Duodenal mucosa (tissue), 2 donors: ENCODE measurements around the gene HIF1A.

Experiments
- H3K27ac ChIP-seq: one replicate; pipeline ENCODE4 v1.7.0; 2013; ENCODE audit warnings: low read depth, low read length
- H3K27me3 ChIP-seq, 2 donors: one replicate each; pipeline ENCODE4 v1.7.0; 2013; ENCODE audit warnings: low read length in 2 of 2, control low read depth in 1 of 2; ENCODE audit not compliant: insufficient read depth in 2 of 2, control insufficient read depth in 1 of 2
- H3K36me3 ChIP-seq, 2 donors: one replicate each; pipeline ENCODE4 v1.7.0; 2013; ENCODE audit warnings: low read length in 2 of 2, control low read depth in 1 of 2; ENCODE audit not compliant: insufficient read depth in 2 of 2, control insufficient read depth in 1 of 2
- H3K4me1 ChIP-seq, 2 donors: one replicate each; pipeline ENCODE4 v1.7.0; 2013; ENCODE audit warnings: low read length in 2 of 2, control low read depth in 1 of 2; ENCODE audit not compliant: insufficient read depth in 2 of 2, control insufficient read depth in 1 of 2
- H3K4me3 ChIP-seq, 2 donors: one replicate each; pipeline ENCODE4 v1.7.0; 2013; ENCODE audit warnings: low read length in 2 of 2, low read depth in 1 of 2
- H3K9ac ChIP-seq, 2 donors: one replicate each; pipeline ENCODE4 v1.7.0; 2013; ENCODE audit warnings: low read length in 2 of 2, low read depth in 1 of 2
- H3K9me3 ChIP-seq, 2 donors: one replicate each; pipeline ENCODE4 v1.7.0; 2013; ENCODE audit warnings: low read length in 2 of 2, control low read depth in 1 of 2; ENCODE audit not compliant: control insufficient read depth in 1 of 2

Gene HIF1A

GRCh38 chr14:61672796-61673195 lies 22.5 kb upstream of the HIF1A start:
- H3K9me3 ChIP-seq, result no peaks in the 10 kb centered on the region
- H3K36me3 ChIP-seq, result no peaks in the 10 kb centered on the region

GRCh38 chr14:61673305-61673704 lies 22.0 kb upstream of the HIF1A start:
- no peaks in the 10 kb centered on the region for H3K36me3 ChIP-seq
- H3K9me3 ChIP-seq, result no peaks in the 10 kb centered on the region
- no peak overlapping the region for H3K9ac ChIP-seq
- no peak overlapping the region for H3K4me3 ChIP-seq
- H3K4me1 ChIP-seq, result peaks cover 0 to 4% of the 10 kb centered on the region in 2 donors
- no peak overlapping the region for H3K27ac ChIP-seq
- H3K27me3 ChIP-seq, result no peaks in the 10 kb centered on the region

More at GRCh38 chr14:61672796-61673195, 22.5 kb upstream of the HIF1A start:
- H3K27ac ChIP-seq, result no peak overlapping the region
- H3K4me1 ChIP-seq, result peaks cover 0 to 4% of the 10 kb centered on the region in 2 donors
- no peak overlapping the region for H3K9ac ChIP-seq
- H3K27me3 ChIP-seq, result no peaks in the 10 kb centered on the region
- H3K4me3 ChIP-seq, result no peak overlapping the region

- Histone ChIP-seq H3K4me1 (peaks cover 0 to 4% of the 10 kb centered on the region in 2 donors), H3K27me3 (no peaks in the 10 kb centered on the region), H3K9ac (no peak overlapping the region), H3K27ac (no peak overlapping the region), H3K9me3 (no peaks in the 10 kb centered on the region), H3K4me3 (no peak overlapping the region), H3K36me3 (no peaks in the 10 kb centered on the region)
Measured at GRCh38 chr14:61675291-61675690, 20.0 kb upstream of the HIF1A start.

- H3K9me3 ChIP-seq, result no peaks in the 10 kb centered on the region
- H3K36me3 ChIP-seq, result no peaks in the 10 kb centered on the region
Measured at GRCh38 chr14:61677479-61677878, 17.8 kb upstream of the HIF1A start.

GRCh38 chr14:61678975-61679374 lies 16.3 kb upstream of the HIF1A start:
- Histone ChIP-seq H3K36me3 (no peaks in the 10 kb centered on the region), H3K9me3 (no peaks in the 10 kb centered on the region), H3K9ac (no peak overlapping the region), H3K4me3 (no peak overlapping the region), H3K4me1 (no peaks in the 10 kb centered on the region), H3K27me3 (no peaks in the 10 kb centered on the region), H3K27ac (no peak overlapping the region)

More at GRCh38 chr14:61677479-61677878, 17.8 kb upstream of the HIF1A start:
- Histone ChIP-seq H3K9ac (no peak overlapping the region), H3K4me3 (no peak overlapping the region), H3K27me3 (no peaks in the 10 kb centered on the region), H3K4me1 (peaks cover 0 to 3% of the 10 kb centered on the region in 2 donors), H3K27ac (no peak overlapping the region)

- H3K27ac ChIP-seq, result no peak overlapping the region
Measured at GRCh38 chr14:61681413-61681812, 13.9 kb upstream of the HIF1A start.

GRCh38 chr14:61683108-61683507 lies 12.2 kb upstream of the HIF1A start:
- peaks cover 0 to 3% of the 10 kb centered on the region in 2 donors for H3K9me3 ChIP-seq
- no peaks in the 10 kb centered on the region for H3K27me3 ChIP-seq
- H3K27ac ChIP-seq, result no peak overlapping the region
- no peaks in the 10 kb centered on the region for H3K4me1 ChIP-seq
- no peak overlapping the region for H3K4me3 ChIP-seq
- no peak overlapping the region for H3K9ac ChIP-seq
- no peaks in the 10 kb centered on the region for H3K36me3 ChIP-seq

More at GRCh38 chr14:61681413-61681812, 13.9 kb upstream of the HIF1A start:
- no peaks in the 10 kb centered on the region for H3K36me3 ChIP-seq
- no peaks in the 10 kb centered on the region for H3K4me1 ChIP-seq
- no peaks in the 10 kb centered on the region for H3K9me3 ChIP-seq
- no peaks in the 10 kb centered on the region for H3K27me3 ChIP-seq
- no peak overlapping the region for H3K9ac ChIP-seq
- H3K4me3 ChIP-seq, result no peak overlapping the region

- Histone ChIP-seq H3K9me3 (peaks cover 0 to 3% of the 10 kb centered on the region in 2 donors), H3K4me1 (peaks cover 6 to 7% of the 10 kb centered on the region in 2 donors), H3K36me3 (no peaks in the 10 kb centered on the region), H3K4me3 (no peak overlapping the region), H3K27me3 (no peaks in the 10 kb centered on the region), H3K27ac (no peak overlapping the region), H3K9ac (no peak overlapping the region)
Measured at GRCh38 chr14:61690039-61690438, 5.3 kb upstream of the HIF1A start.

GRCh38 chr14:61690982-61691381 lies 4.3 kb upstream of the HIF1A start:
- Histone ChIP-seq H3K27me3 (no peaks in the 10 kb centered on the region), H3K4me1 (peaks cover 6 to 7% of the 10 kb centered on the region in 2 donors), H3K4me3 (no peak overlapping the region), H3K9me3 (peaks cover 0 to 3% of the 10 kb centered on the region in 2 donors), H3K36me3 (no peaks in the 10 kb centered on the region), H3K9ac (no peak overlapping the region), H3K27ac (no peak overlapping the region)

- H3K4me3 ChIP-seq, result no peak overlapping the region
- no peaks in the 10 kb centered on the region for H3K36me3 ChIP-seq
- no peaks in the 10 kb centered on the region for H3K27me3 ChIP-seq
- peaks cover 0 to 3% of the 10 kb centered on the region in 2 donors for H3K9me3 ChIP-seq
- no peak overlapping the region for H3K9ac ChIP-seq
- H3K27ac ChIP-seq, result no peak overlapping the region
- H3K4me1 ChIP-seq, result peaks cover 6 to 7% of the 10 kb centered on the region in 2 donors
Measured at GRCh38 chr14:61691495-61691894, 3.8 kb upstream of the HIF1A start.

- no peak overlapping the region for H3K27ac ChIP-seq
- H3K9ac ChIP-seq, result no peak overlapping the region
- peaks cover 18 to 19% of the 10 kb centered on the region in 2 donors for H3K4me1 ChIP-seq
- H3K36me3 ChIP-seq, result no peaks in the 10 kb centered on the region
- no peaks in the 10 kb centered on the region for H3K9me3 ChIP-seq
- no peaks in the 10 kb centered on the region for H3K27me3 ChIP-seq
- H3K4me3 ChIP-seq, result no peak overlapping the region
Measured at GRCh38 chr14:61694039-61694438, 1.3 kb upstream of the HIF1A start.
